Naive thymus-derived CD8-positive, alpha-beta T cell (primary cell): Measurements from ENCODE around the gene CHST15. TPM values are rescaled to one million over a fixed set of nuclear protein-coding genes. Genes with fewer than 3 reads are reported as not detected.

Experiments used
- ATAC-seq, 2 donors: fragments of 150-1000 bp; cut with Tn5 transposase in 1 of 2; sonication (Bioruptor Pico), chemical (Tn5 transposase) in 1 of 2; 1 replicate in 1 of 2; 2 replicates in 1 of 2; pipeline ENCODE4 v1.10.0; 2021; ENCODE audit warnings: mild to moderate bottlenecking in 2 of 2, moderate library complexity in 2 of 2
- POLR2A ChIA-PET: fragments of 350-600 bp; sonication (Branson Sonifier 250); formaldehyde crosslinking; loops from one replicate; lab custom pipeline; 2021; ENCODE audit warnings: antibody characterized with exemption; lab: Charles Lee
- DNase-seq, 10 donors: peaks; one replicate each; pipeline versions ENCODE4 v3.0.0 to v3.0.0-alpha.2; 2020 to 2022
- H3K27ac Mint-ChIP-seq, 10 donors: one replicate each; pipeline ENCODE4 v1.8.0; 2020 to 2022; ENCODE audit warnings: mild to moderate bottlenecking in 10 of 10, mixed read lengths in 10 of 10, moderate library complexity in 4 of 10, inconsistent platforms in 1 of 10
- H3K27me3 Mint-ChIP-seq, 5 donors: one replicate each; pipeline ENCODE4 v1.8.0; 2021 to 2022; ENCODE audit warnings: mixed read lengths in 5 of 5
- H3K36me3 Mint-ChIP-seq, 3 donors: one replicate each; pipeline ENCODE4 v1.8.0; 2020 to 2022; ENCODE audit warnings: mixed read lengths in 3 of 3, mild to moderate bottlenecking in 2 of 3, inconsistent platforms in 1 of 3
- H3K4me1 Mint-ChIP-seq, 4 donors: one replicate each; pipeline ENCODE4 v1.8.0; 2021 to 2022; ENCODE audit warnings: mixed read lengths in 4 of 4
- H3K4me3 Mint-ChIP-seq, 10 donors: one replicate each; pipeline ENCODE4 v1.8.0; 2020 to 2022; ENCODE audit warnings: mild to moderate bottlenecking in 10 of 10, mixed read lengths in 10 of 10, moderate library complexity in 6 of 10, inconsistent platforms in 1 of 10
- H3K9me3 Mint-ChIP-seq, 9 donors: one replicate each; pipeline ENCODE4 v1.8.0; 2020 to 2022; ENCODE audit warnings: mixed read lengths in 9 of 9, mild to moderate bottlenecking in 3 of 9, inconsistent platforms in 1 of 9, moderate library complexity in 1 of 9
- polyA plus RNA-seq, 3 donors: library from polyadenylated mRNA; unstranded; fragments of 300-500 nt; fragmentation: Illumina TruSeq; gene quantifications; one replicate each; pipeline ENCODE4 v1.2.3, GENCODE V29; 2021
- total RNA-seq, 8 experiments: library from RNA in 2 of 8; stranded (reverse) in 2 of 8; gene quantifications; one replicate each; pipeline ENCODE4 v1.2.3 and lab custom pipeline; 2021 to 2026

The CHST15 gene
- total and polyA plus RNA-seq, 5 experiments from 2014 or later, result 0.05 to 2.4 (median 1.1) TPM; not detected in 1

DNA sequence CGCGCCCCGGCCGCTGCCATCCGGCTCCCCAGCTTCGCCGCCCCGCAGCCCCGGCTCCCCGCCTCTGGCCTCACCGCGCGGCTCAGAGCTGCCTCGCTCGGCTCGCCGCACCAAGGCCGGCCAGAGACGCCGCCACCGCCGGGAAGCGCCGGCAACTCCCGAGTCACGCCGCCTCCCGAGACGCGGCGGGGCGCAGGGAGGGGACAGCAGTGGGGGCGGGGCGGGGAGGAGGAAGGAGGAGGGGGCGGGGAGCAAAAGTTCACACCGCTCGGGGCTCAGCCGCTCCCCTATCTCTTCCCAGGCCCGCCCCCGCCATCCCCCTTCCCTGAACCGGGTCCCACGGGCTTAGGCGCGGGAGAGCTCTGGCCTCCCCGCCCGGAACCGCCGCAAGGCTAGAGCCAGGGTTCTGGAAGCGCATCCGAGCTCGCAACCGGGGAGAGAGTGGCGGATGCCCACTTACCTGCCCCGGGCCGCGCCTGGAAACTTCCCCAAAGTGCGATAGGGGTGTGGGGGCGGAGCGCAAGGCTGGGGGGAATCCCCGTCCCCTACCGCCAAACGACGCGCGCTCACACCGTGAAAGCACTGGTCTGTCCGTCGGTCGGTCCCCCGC is 1.0 kb downstream of the CHST15 start:
- DNase-seq (peak in 1 of 10 donors; percentile 45), ATAC-seq (peak; percentile 8 to 68)
- H3K27ac Mint-ChIP-seq, result no peak overlapping the region
- POLR2A ChIA-PET, result interaction anchor here (1.4 kb wide), 1 partner anchor 133 kb away, joined by 3 read pairs; no protein-coding TSS in a partner anchor
- peaks cover 18 to 68% (median 40%) of the 10 kb centered on the region in 5 donors for H3K27me3 Mint-ChIP-seq
- H3K36me3 Mint-ChIP-seq, result peaks cover 0 to 3% (median 2%) of the 10 kb centered on the region in 3 donors
- H3K4me3 Mint-ChIP-seq, result peak overlapping the region in 6 of 10 donors; percentile 4 to 87 (median 62)
- H3K4me1 Mint-ChIP-seq, result peaks cover 0 to 20% (median 8%) of the 10 kb centered on the region in 4 donors
- peaks cover 0 to 2% (median 0%) of the 10 kb centered on the region in 9 donors for H3K9me3 Mint-ChIP-seq

DNA sequence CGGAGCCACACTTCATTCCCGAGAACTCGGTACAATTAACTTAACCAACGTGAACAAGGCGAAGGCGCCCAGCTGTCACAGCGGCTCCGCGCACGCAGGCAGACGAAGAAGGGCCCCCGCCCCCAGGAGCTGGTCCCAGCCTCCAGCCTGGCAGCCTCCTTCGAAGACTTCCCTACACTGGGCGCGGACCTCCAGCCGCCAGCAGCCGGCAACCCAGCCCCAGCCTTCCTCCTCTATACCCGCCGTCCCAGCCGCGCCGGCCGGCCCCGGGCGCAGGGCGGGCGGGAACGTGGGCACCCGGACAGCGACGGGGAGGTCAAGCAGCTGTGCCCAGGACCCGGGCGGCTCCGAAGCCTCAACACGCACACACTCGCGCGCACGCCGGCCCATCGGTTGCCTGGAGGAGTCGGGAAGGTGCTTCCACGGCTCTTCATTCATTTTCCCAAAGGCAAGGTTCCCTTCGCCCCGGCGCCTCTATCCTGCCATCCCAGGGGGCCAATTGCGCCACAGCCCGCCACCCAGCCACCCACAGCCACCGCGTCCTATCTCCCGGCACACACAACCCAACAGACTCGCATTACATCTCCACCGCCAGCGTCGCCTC is 1.6 kb downstream of the CHST15 start:
- Mint-ChIP-seq H3K27me3 (peaks cover 18 to 64% (median 40%) of the 10 kb centered on the region in 5 donors), H3K27ac (peak overlapping the region in 1 of 10 donors; percentile 83), H3K4me3 (peak overlapping the region in 7 of 10 donors; percentile 34 to 87 (median 59)), H3K9me3 (peaks cover 0 to 2% (median 0%) of the 10 kb centered on the region in 9 donors), H3K4me1 (peaks cover 0 to 20% (median 8%) of the 10 kb centered on the region in 4 donors), H3K36me3 (peaks cover 0 to 3% (median 2%) of the 10 kb centered on the region in 3 donors)
- POLR2A ChIA-PET, result no interaction called here
- no peak for ATAC-seq
- DNase-seq, result no peak

- no peaks in the 10 kb centered on the region for H3K9me3 Mint-ChIP-seq
- POLR2A ChIA-PET, result no interaction called here
- ATAC-seq (no peak), DNase-seq (no peak)
- H3K4me1 Mint-ChIP-seq, result peaks cover 0 to 27% (median 8%) of the 10 kb centered on the region in 4 donors
- H3K27ac Mint-ChIP-seq, result peak overlapping the region in 1 of 10 donors; percentile 29
- H3K27me3 Mint-ChIP-seq, result peaks cover 17 to 54% (median 34%) of the 10 kb centered on the region in 5 donors
- H3K4me3 Mint-ChIP-seq, result peak overlapping the region in 7 of 10 donors; percentile 31 to 86 (median 63)
- peaks cover 0 to 3% (median 0%) of the 10 kb centered on the region in 3 donors for H3K36me3 Mint-ChIP-seq
Measured at GRCh38 chr10:124090601-124091209, 2.7 kb downstream of the CHST15 start.

GRCh38 chr10:124089859-124090258 is 3.5 kb downstream of the CHST15 start:
- POLR2A ChIA-PET, result no interaction called here
- DNase-seq (no peak), ATAC-seq (no peak)
- Mint-ChIP-seq H3K36me3 (peaks cover 0 to 3% (median 0%) of the 10 kb centered on the region in 3 donors), H3K4me1 (peaks cover 0 to 31% (median 8%) of the 10 kb centered on the region in 4 donors), H3K27ac (no peak overlapping the region), H3K9me3 (no peaks in the 10 kb centered on the region), H3K4me3 (peak overlapping the region in 1 of 10 donors; percentile 42), H3K27me3 (peaks cover 17 to 47% (median 34%) of the 10 kb centered on the region in 5 donors)

- no peak overlapping the region for H3K27ac Mint-ChIP-seq
- H3K36me3 Mint-ChIP-seq, result peaks cover 0 to 3% (median 0%) of the 10 kb centered on the region in 3 donors
- no peak for ATAC-seq
- no peak for DNase-seq
- H3K9me3 Mint-ChIP-seq, result no peaks in the 10 kb centered on the region
- H3K4me1 Mint-ChIP-seq, result peaks cover 0 to 30% (median 5%) of the 10 kb centered on the region in 4 donors
- POLR2A ChIA-PET, result no interaction called here
- peak overlapping the region in 1 of 10 donors; percentile 32 for H3K4me3 Mint-ChIP-seq
- peaks cover 11 to 39% (median 31%) of the 10 kb centered on the region in 5 donors for H3K27me3 Mint-ChIP-seq
Measured at GRCh38 chr10:124088915-124089314, 4.5 kb downstream of the CHST15 start.

DNA sequence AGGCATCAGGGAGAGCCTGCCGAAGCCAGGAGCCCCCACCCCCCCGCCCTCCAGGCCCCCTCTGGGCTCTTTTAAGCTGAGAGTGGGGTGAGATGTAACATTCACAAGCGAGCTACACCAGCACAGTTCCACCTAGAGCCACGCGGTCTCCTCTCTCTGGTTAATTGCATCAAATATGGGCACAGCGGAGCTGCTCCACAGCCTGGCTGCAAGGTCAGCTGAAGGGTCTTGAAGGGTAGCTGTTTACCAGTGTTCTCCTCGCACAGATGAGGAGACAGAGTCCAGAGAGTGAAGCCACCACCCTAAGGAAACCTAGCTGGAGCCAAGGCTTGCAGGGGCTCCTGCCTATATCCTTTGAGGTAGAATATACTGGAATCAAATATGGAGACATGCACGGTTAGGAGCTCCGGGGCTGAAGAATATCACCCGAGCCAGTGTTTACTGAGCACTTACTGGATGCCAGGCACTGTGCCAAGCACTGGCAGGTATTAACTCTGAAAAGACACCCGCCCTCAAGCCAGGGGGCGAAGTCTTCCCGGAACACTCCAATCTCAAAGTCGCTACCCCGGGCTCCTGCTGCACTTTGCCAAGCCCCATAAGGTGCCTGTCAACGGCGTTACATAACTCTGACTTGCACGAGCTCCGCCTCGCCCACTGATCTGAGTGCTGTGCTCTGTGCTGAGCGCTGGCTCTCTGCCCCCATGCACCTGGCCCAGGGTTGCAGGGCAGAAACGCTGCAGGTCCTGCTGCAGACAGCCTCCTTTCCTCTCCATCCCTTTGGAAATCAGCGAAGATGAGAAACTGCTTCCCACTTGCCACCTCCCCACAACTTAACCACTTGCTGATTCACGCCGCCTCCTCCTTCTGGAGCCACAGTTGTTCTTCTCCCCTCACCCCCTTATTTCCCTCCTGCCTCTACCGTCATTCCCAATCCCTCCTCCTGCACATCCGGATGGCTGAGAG is 5.4 kb downstream of the CHST15 start:
- Mint-ChIP-seq H3K36me3 (peaks cover 0 to 3% (median 0%) of the 10 kb centered on the region in 3 donors), H3K9me3 (no peaks in the 10 kb centered on the region), H3K4me3 (no peak overlapping the region), H3K27me3 (peaks cover 11 to 36% (median 31%) of the 10 kb centered on the region in 5 donors), H3K27ac (no peak overlapping the region), H3K4me1 (peaks cover 0 to 28% (median 4%) of the 10 kb centered on the region in 4 donors)
- DNase-seq (no peak), ATAC-seq (no peak)
- POLR2A ChIA-PET, result no interaction called here

GRCh38 chr10:124086787-124087671 is 6.4 kb downstream of the CHST15 start:
- peaks cover 0 to 28% (median 3%) of the 10 kb centered on the region in 4 donors for H3K4me1 Mint-ChIP-seq
- no peak for ATAC-seq
- no peak overlapping the region for H3K27ac Mint-ChIP-seq
- peaks cover 0 to 3% (median 0%) of the 10 kb centered on the region in 3 donors for H3K36me3 Mint-ChIP-seq
- POLR2A ChIA-PET, result no interaction called here
- H3K4me3 Mint-ChIP-seq, result no peak overlapping the region
- H3K9me3 Mint-ChIP-seq, result no peaks in the 10 kb centered on the region
- peak in 1 of 10 donors; percentile 23 for DNase-seq
- peaks cover 11 to 36% (median 31%) of the 10 kb centered on the region in 5 donors for H3K27me3 Mint-ChIP-seq

DNA sequence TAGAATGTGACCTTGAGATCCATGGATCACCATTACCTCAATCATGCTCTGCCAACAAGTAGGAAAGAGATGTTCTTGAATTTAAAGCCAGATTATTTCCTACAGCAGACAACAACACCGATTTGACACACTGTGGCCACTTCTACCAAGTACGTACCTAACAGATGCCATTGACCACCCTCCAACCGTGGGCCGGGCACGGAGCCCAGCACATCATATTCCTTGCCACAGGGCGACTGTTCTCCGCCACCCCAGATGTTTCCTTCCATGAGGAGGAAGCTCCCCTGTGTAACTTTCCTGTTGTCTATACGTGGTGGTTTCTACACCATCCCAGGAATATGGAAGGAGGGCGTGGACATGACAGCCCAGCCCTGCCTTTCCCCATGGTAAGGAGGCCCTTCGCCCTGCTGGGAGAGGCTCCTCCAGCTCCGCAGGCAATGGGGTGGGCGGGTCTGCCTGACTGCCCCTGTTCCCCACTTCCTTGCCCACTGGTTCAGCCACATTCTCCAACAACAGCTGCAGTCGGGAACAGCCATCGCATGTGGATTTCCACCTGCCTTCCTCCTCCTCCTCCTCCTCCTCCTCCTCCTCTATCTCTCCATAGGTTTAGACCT is 7.2 kb downstream of the CHST15 start:
- POLR2A ChIA-PET, result no interaction called here
- ATAC-seq, result no peak
- peak in 1 of 10 donors; percentile 35 for DNase-seq
- peaks cover 10 to 32% (median 29%) of the 10 kb centered on the region in 5 donors for H3K27me3 Mint-ChIP-seq
- no peak overlapping the region for H3K27ac Mint-ChIP-seq
- peaks cover 0 to 30% (median under 1%) of the 10 kb centered on the region in 4 donors for H3K4me1 Mint-ChIP-seq
- H3K4me3 Mint-ChIP-seq, result no peak overlapping the region
- H3K9me3 Mint-ChIP-seq, result no peaks in the 10 kb centered on the region
- peaks cover 0 to 2% (median 0%) of the 10 kb centered on the region in 3 donors for H3K36me3 Mint-ChIP-seq

GRCh38 chr10:124085680-124086079 is 7.7 kb downstream of the CHST15 start:
- no peak for ATAC-seq
- Mint-ChIP-seq H3K4me1 (peaks cover 0 to 30% (median 0%) of the 10 kb centered on the region in 4 donors), H3K27me3 (peaks cover 5 to 27% (median 24%) of the 10 kb centered on the region in 5 donors), H3K36me3 (no peaks in the 10 kb centered on the region), H3K27ac (no peak overlapping the region), H3K9me3 (no peaks in the 10 kb centered on the region), H3K4me3 (no peak overlapping the region)
- POLR2A ChIA-PET, result no interaction called here
- peak in 1 of 10 donors; percentile 49 for DNase-seq

- Mint-ChIP-seq H3K27ac (no peak overlapping the region), H3K4me1 (peaks cover 0 to 36% (median 0%) of the 10 kb centered on the region in 4 donors), H3K36me3 (no peaks in the 10 kb centered on the region), H3K9me3 (no peaks in the 10 kb centered on the region), H3K27me3 (peaks cover 0 to 17% (median 14%) of the 10 kb centered on the region in 5 donors), H3K4me3 (no peak overlapping the region)
- POLR2A ChIA-PET, result no interaction called here
- DNase-seq, result no peak
- no peak for ATAC-seq
Measured at GRCh38 chr10:124084708-124085107, 8.7 kb downstream of the CHST15 start.
